Measurements from ENCODE around the gene SMIM5. TPM values are rescaled to one million over a fixed set of nuclear protein-coding genes. Genes with fewer than 3 reads are reported as not detected.
A peak's percentile ranks its signal among the peaks of the same experiment; 100 is the strongest.
"Not testable (repeated sequence)": the region's sequence is repeated elsewhere in the genome, so short reads cannot be mapped to it uniquely, and the experiment has no call there.

SMIM5 gene
- total RNA-seq, 6 donors from 2014 or later, result 1.9 to 7.3 (median 3.3) TPM

DNA sequence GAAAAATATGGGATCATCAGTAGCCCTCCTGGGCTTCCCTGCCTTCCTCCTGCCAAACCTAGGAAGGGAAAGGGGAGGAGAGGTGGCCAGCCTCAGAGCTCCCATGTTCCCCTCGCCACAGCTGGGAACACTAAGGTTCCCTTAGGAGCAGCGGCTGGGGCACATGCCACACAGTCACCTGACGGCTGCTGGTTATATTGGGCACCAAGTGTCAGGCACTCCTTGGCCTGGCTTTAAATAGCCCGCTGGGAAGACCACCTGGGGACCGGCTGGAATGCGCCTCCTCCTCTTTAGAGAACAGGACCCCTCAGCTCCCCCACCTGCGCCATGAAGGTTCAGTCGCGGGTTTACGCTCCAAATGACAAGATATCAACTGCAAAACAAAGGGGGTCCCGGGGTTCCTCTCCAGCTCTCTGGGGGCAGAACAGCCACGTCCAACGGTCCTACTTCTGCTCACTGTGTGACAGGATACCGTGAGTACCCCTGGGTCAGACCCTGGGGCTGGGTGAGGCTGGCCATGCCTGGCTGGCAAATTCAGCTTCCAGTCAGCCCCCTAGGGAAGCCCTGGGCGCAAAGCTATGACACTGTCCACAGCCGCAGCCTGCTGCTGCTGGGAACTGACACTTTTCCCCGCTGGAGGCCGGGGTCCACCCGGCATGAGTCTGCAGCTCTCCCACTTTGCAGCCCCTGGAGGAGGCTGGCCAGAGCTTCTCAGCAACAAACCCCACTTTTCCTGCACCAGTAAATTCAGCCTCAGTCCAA lies 3.3 kb downstream of the SMIM5 start:
- Histone ChIP-seq H3K9me3 (no peaks in the 10 kb centered on the region), H3K27ac (peak overlapping the region in 3 of 4 donors; percentile 57 to 68 (median 64)), H3K4me1 (peaks cover 22 to 58% (median 38%) of the 10 kb centered on the region in 4 donors), H3K27me3 (no peaks in the 10 kb centered on the region), H3K36me3 (peaks cover 0 to 13% (median 0%) of the 10 kb centered on the region in 4 donors), H3K4me3 (no peak overlapping the region)
- DNase-seq (peak in 1 of 2 donors; percentile 45), ATAC-seq (ENCODE audit: low FRiP score in 2 of 2) (no peak)
- WGBS, 2 donors, result 90 to 94% methylated on average over 12 to 19 of the region's 19 CpGs
- TF ChIP-seq POLR2A (IDR thresholded peaks at IDR 0.05) (no peak), POLR2AphosphoS5 (IDR thresholded peaks at IDR 0.05) (no peak), EP300 (IDR thresholded peaks at IDR 0.05) (no peak)
- TF ChIP-seq, protein P1, sequence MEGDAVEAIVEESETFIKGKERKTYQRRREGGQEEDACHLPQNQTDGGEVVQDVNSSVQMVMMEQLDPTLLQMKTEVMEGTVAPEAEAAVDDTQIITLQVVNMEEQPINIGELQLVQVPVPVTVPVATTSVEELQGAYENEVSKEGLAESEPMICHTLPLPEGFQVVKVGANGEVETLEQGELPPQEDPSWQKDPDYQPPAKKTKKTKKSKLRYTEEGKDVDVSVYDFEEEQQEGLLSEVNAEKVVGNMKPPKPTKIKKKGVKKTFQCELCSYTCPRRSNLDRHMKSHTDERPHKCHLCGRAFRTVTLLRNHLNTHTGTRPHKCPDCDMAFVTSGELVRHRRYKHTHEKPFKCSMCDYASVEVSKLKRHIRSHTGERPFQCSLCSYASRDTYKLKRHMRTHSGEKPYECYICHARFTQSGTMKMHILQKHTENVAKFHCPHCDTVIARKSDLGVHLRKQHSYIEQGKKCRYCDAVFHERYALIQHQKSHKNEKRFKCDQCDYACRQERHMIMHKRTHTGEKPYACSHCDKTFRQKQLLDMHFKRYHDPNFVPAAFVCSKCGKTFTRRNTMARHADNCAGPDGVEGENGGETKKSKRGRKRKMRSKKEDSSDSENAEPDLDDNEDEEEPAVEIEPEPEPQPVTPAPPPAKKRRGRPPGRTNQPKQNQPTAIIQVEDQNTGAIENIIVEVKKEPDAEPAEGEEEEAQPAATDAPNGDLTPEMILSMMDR (IDR thresholded peaks at IDR 0.05), result no peak

DNA sequence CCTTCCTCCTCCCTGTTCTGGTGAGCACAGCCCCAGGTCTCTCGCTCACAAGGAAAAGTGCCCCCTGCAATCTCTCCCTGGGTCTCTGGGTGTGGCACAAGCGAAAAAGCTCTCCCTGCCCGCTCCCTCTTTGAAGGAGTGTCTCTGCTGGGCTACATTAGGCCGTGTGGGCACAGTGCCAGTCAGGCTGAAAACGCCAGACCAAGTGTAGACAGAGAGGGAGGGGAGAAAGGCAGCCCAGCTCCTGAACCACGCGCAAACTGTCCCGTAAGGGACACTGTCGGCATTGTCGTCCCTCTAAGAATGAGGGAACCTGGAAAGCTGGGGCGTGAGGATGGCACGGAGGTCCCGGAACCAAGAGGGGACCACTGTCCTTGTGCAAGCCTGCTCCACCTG lies 3.9 kb downstream of the SMIM5 start:
- DNase-seq (peak in 1 of 2 donors; percentile 60), ATAC-seq (ENCODE audit: low FRiP score in 2 of 2) (no peak)
- TF ChIP-seq, protein P1 (IDR thresholded peaks at IDR 0.05), result no peak
- TF ChIP-seq EP300 (IDR thresholded peaks at IDR 0.05) (no peak), POLR2AphosphoS5 (IDR thresholded peaks at IDR 0.05) (no peak), POLR2A (IDR thresholded peaks at IDR 0.05) (no peak)
- Histone ChIP-seq H3K36me3 (peaks cover 0 to 13% (median 0%) of the 10 kb centered on the region in 4 donors), H3K4me3 (no peak overlapping the region), H3K27me3 (no peaks in the 10 kb centered on the region), H3K9me3 (no peaks in the 10 kb centered on the region), H3K27ac (peak overlapping the region in 2 of 4 donors; percentile 64 to 68), H3K4me1 (peaks cover 25 to 64% (median 39%) of the 10 kb centered on the region in 4 donors)
- 74 to 75% methylated on average over 13 of the region's 13 CpGs for WGBS, 2 donors

DNA sequence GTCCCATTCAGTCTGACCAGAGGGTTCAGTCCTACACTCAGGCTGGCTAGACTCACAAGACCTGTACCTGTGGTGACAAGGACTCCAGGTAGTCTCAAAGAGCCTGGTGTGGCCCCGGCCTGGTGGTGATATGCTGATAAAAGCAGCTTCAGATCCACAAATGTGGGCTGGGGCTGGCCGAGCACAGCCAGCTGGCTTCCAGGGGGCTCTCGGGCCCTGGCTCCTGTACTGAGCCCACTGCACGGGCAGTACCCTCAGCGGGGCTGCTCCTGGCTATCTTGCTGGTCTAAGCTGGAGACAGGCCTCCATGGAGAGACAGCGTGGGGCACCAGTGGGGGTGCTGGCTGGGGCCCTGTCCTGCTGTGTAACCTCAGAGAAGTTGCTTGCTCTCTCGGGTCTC lies 4.3 kb downstream of the SMIM5 start:
- H3K4me1 ChIP-seq, result peaks cover 25 to 64% (median 40%) of the 10 kb centered on the region in 4 donors
- H3K27ac ChIP-seq, result peak overlapping the region in 1 of 4 donors; percentile 64
- H3K27me3 ChIP-seq, result no peaks in the 10 kb centered on the region
- DNase-seq (peak in 1 of 2 donors; percentile 47), ATAC-seq (ENCODE audit: low FRiP score in 2 of 2) (no peak)
- no peak overlapping the region for H3K4me3 ChIP-seq
- H3K36me3 ChIP-seq, result peaks cover 0 to 13% (median 0%) of the 10 kb centered on the region in 4 donors
- no peaks in the 10 kb centered on the region for H3K9me3 ChIP-seq
- no peak for TF ChIP-seq POLR2A (IDR thresholded peaks at IDR 0.05)
- TF ChIP-seq, protein P1 (IDR thresholded peaks at IDR 0.05), result no peak
- no peak for TF ChIP-seq EP300 (IDR thresholded peaks at IDR 0.05)
- TF ChIP-seq POLR2AphosphoS5 (IDR thresholded peaks at IDR 0.05), result no peak
- WGBS, 2 donors, result 82% methylated on average over 6 of the region's 7 CpGs; no CpG with 5 or more reads in 1 of the 2 donors

- H3K9me3 ChIP-seq; H3K4me3 ChIP-seq; H3K27ac ChIP-seq; H3K27me3 ChIP-seq; ATAC-seq (ENCODE audit: low FRiP score in 2 of 2); DNase-seq: not testable (repeated sequence)
- peaks cover 22 to 64% (median 38%) of the 10 kb centered on the region in 4 donors for H3K4me1 ChIP-seq
- H3K36me3 ChIP-seq, result peaks cover 0 to 13% (median 0%) of the 10 kb centered on the region in 4 donors
- 95 to 98% methylated on average over 12 of the region's 12 CpGs for WGBS, 2 donors
These were observed 4.8 kb downstream of the SMIM5 start for GRCh38 chr17:75638039-75638438.

- peaks cover 13 to 59% (median 34%) of the 10 kb centered on the region in 4 donors for H3K4me1 ChIP-seq
- H3K36me3 ChIP-seq, result peaks cover 0 to 13% (median 0%) of the 10 kb centered on the region in 4 donors
- H3K4me3 ChIP-seq, result no peak overlapping the region
- ATAC-seq (ENCODE audit: low FRiP score in 2 of 2) (no peak), DNase-seq (peak in 1 of 2 donors; percentile 57)
- no peaks in the 10 kb centered on the region for H3K27me3 ChIP-seq
- peak overlapping the region in 2 of 4 donors; percentile 42 to 60 for H3K27ac ChIP-seq
- 94% methylated on average over 2 to 13 of the region's 13 CpGs for WGBS, 2 donors
- TF ChIP-seq POLR2A (IDR thresholded peaks at IDR 0.05), result no peak
- TF ChIP-seq POLR2AphosphoS5 (IDR thresholded peaks at IDR 0.05), result no peak
- no peak for TF ChIP-seq EP300 (IDR thresholded peaks at IDR 0.05)
- TF ChIP-seq, protein P1 (IDR thresholded peaks at IDR 0.05), result no peak
- no peaks in the 10 kb centered on the region for H3K9me3 ChIP-seq
These were observed 5.7 kb downstream of the SMIM5 start for GRCh38 chr17:75638893-75639292.
